IMR-90 (cell line): ENCODE results near the gene HYOU1. TPM values are rescaled to one million over a fixed set of nuclear protein-coding genes. Genes with fewer than 3 reads are reported as not detected.

Source experiments
- ATAC-seq: fragments of 200-7000 bp; cut with Tn5 transposase; 2 replicates; pipeline ENCODE4 v1.9.1; 2020; ENCODE audit warnings: low read depth, mild to moderate bottlenecking, moderate library complexity
- BruUV-seq: library from RNA; stranded (reverse); fragments of 400-500 nt; replicated peaks from 2 replicates; lab custom pipeline; 2021; lab: Mats Ljungman, UMichigan
- CTCF ChIA-PET: fragments of 300-600 bp; formaldehyde crosslinking; extraction: SDS; loops from one replicate; lab custom pipeline; 2021; ENCODE audit warnings: antibody characterized with exemption; lab: Yijun Ruan, JAX
- POLR2A ChIA-PET: fragments of 300-600 bp; sonication (Branson Sonifier 250); formaldehyde crosslinking; loops from one replicate; lab custom pipeline; 2022; ENCODE audit warnings: antibody characterized with exemption; ENCODE audit not compliant: unreplicated experiment; lab: Charles Lee
- DNase-seq: peaks from one replicate; pipeline ENCODE4 v3.0.0; 2013
- H2AFZ ChIP-seq: replicated peaks from 2 replicates; pipeline ENCODE3; 2013; ENCODE audit warnings: low read length, mild to moderate bottlenecking; ENCODE audit not compliant: poor library complexity
- H2AK5ac ChIP-seq: 2 replicates; pipeline ENCODE4 v1.6.1; 2013; ENCODE audit warnings: low read depth, low read length, inconsistent platforms
- H2AK9ac ChIP-seq: replicated peaks from 2 replicates; pipeline ENCODE3; 2013; ENCODE audit warnings: mild to moderate bottlenecking, low read depth, low read length, moderate library complexity; ENCODE audit not compliant: poor library complexity
- H2BK120ac ChIP-seq: 2 replicates; pipeline ENCODE4 v1.6.1; 2013; ENCODE audit warnings: low read depth, low read length, inconsistent platforms
- H2BK15ac ChIP-seq: 3 replicates; pipeline ENCODE4 v1.6.1; 2013; ENCODE audit warnings: low read depth, low read length, inconsistent platforms
- H2BK20ac ChIP-seq: 2 replicates; pipeline ENCODE4 v1.6.1; 2013; ENCODE audit warnings: low read depth, mild to moderate bottlenecking, inconsistent platforms, low read length, moderate library complexity
- H2BK5ac ChIP-seq: 2 replicates; pipeline ENCODE4 v1.6.1; 2013; ENCODE audit warnings: mild to moderate bottlenecking, low read depth, low read length, inconsistent platforms; ENCODE audit not compliant: poor library complexity, severe bottlenecking
- H3K14ac ChIP-seq: replicated peaks from 2 replicates; pipeline ENCODE4 v1.6.1; 2013; ENCODE audit warnings: low read depth, low read length, inconsistent platforms
- H3K18ac ChIP-seq: 2 replicates; pipeline ENCODE4 v1.6.1; 2013; ENCODE audit warnings: low read depth, low read length, control low read depth
- H3K23ac ChIP-seq: 2 replicates; pipeline ENCODE4 v1.6.1; 2013; ENCODE audit warnings: low read depth, low read length, inconsistent platforms
- H3K27ac ChIP-seq: 2 replicates; pipeline ENCODE4 v1.5.1; 2013; ENCODE audit warnings: mild to moderate bottlenecking, control low read depth, low read length; ENCODE audit not compliant: insufficient read depth
- H3K27me3 ChIP-seq: 2 replicates; pipeline ENCODE4 v1.6.1; 2013; ENCODE audit warnings: low read length; ENCODE audit not compliant: control insufficient read depth, insufficient read depth
- H3K36me3 ChIP-seq: 2 replicates; pipeline ENCODE4 v1.6.1; 2013; ENCODE audit warnings: low read length, mixed read lengths; ENCODE audit not compliant: control insufficient read depth, insufficient read depth
- H3K4ac ChIP-seq: 2 replicates; pipeline ENCODE4 v1.6.1; 2013; ENCODE audit warnings: low read depth, low read length, inconsistent platforms
- H3K4me1 ChIP-seq: 2 replicates; pipeline ENCODE4 v1.6.1; 2013; ENCODE audit warnings: low read length, mixed read lengths; ENCODE audit not compliant: control insufficient read depth, insufficient read depth
- H3K4me2 ChIP-seq: 2 replicates; pipeline ENCODE4 v1.6.1; 2013; ENCODE audit warnings: low read depth, mild to moderate bottlenecking, control low read depth, low read length, moderate library complexity
- H3K4me3 ChIP-seq: 2 replicates; pipeline ENCODE4 v1.5.1; 2013; ENCODE audit warnings: low read depth, mild to moderate bottlenecking, control low read depth, low read length, moderate library complexity; ENCODE audit not compliant: insufficient read depth
- H3K56ac ChIP-seq: 2 replicates; pipeline ENCODE4 v1.6.1; 2013; ENCODE audit warnings: low read length, inconsistent platforms; ENCODE audit not compliant: insufficient read depth; ENCODE audit errors: extremely low read depth
- H3K79me1 ChIP-seq, 2 experiments: 2 replicates each; pipeline ENCODE4 v1.6.1; 2013; ENCODE audit warnings: low read length in 2 of 2, inconsistent platforms in 1 of 2, low read depth in 1 of 2
- H3K9ac ChIP-seq: 2 replicates; pipeline ENCODE4 v1.6.1; 2013; ENCODE audit warnings: low read depth, low read length, control low read depth
- H3K9me1 ChIP-seq: 2 replicates; pipeline ENCODE4 v1.6.1; 2013; ENCODE audit warnings: low read length, inconsistent platforms; ENCODE audit not compliant: insufficient read depth
- H3K9me3 ChIP-seq: 2 replicates; pipeline ENCODE4 v1.6.1; 2013; ENCODE audit warnings: low read length; ENCODE audit not compliant: control insufficient read depth, insufficient read depth
- H4K20me1 ChIP-seq: 2 replicates; pipeline ENCODE4 v1.6.1; 2013; ENCODE audit warnings: low read length, inconsistent platforms; ENCODE audit not compliant: insufficient read depth
- H4K5ac ChIP-seq: 2 replicates; pipeline ENCODE4 v1.6.1; 2013; ENCODE audit warnings: mild to moderate bottlenecking, low read depth, low read length, control low read depth
- H4K8ac ChIP-seq, 2 experiments: 2 replicates each; pipeline ENCODE4 v1.6.1; 2013; ENCODE audit warnings: low read depth in 2 of 2, low read length in 2 of 2, control low read depth in 1 of 2, inconsistent platforms in 1 of 2
- H4K91ac ChIP-seq: 2 replicates; pipeline ENCODE4 v1.6.1; 2013; ENCODE audit warnings: low read depth, low read length, inconsistent platforms; ENCODE audit not compliant: insufficient read depth
- BHLHE40 ChIP-seq: fragments of 150-350 bp; IDR thresholded peaks from 2 replicates; pipeline ENCODE4 v1.6.1; 2016; ENCODE audit warnings: mild to moderate bottlenecking, low read depth, low read length
- CEBPB ChIP-seq: IDR thresholded peaks from 2 replicates; pipeline ENCODE4 v1.6.1; 2012; ENCODE audit warnings: low read depth, low read length, improper control_type of control experiment
- CHD1 ChIP-seq: IDR thresholded peaks from 2 replicates; pipeline ENCODE4 v1.6.1; 2012; ENCODE audit warnings: low read depth, low read length, improper control_type of control experiment
- CTCF ChIP-seq: conservative IDR thresholded peaks from 2 replicates; pipeline ENCODE4 v1.5.1; 2012; ENCODE audit warnings: mild to moderate bottlenecking, low read depth, low read length, improper control_type of control experiment
- ELK1 ChIP-seq: fragments of 150-350 bp; IDR thresholded peaks from 2 replicates; pipeline ENCODE4 v1.6.1; 2016; ENCODE audit warnings: low read depth, mild to moderate bottlenecking, low read length, moderate library complexity, borderline replicate concordance
- FOS ChIP-seq: fragments of 150-350 bp; IDR thresholded peaks from 2 replicates; pipeline ENCODE4 v1.6.1; 2016; ENCODE audit warnings: low read depth, low read length
- MAFK ChIP-seq: IDR thresholded peaks from 2 replicates; pipeline ENCODE4 v1.6.1; 2012; ENCODE audit warnings: low read depth, low read length, improper control_type of control experiment
- MAZ ChIP-seq: IDR thresholded peaks from 2 replicates; pipeline ENCODE4 v1.6.1; 2012; ENCODE audit warnings: low read depth, mild to moderate bottlenecking, low read length, improper control_type of control experiment, moderate library complexity, borderline replicate concordance
- MXI1 ChIP-seq: IDR thresholded peaks from 2 replicates; pipeline ENCODE4 v1.6.1; 2012; ENCODE audit warnings: low read depth, mild to moderate bottlenecking, low read length, moderate library complexity, borderline replicate concordance
- NFE2L2 ChIP-seq: fragments of 150-350 bp; IDR thresholded peaks from 2 replicates; pipeline ENCODE4 v1.6.1; 2016; ENCODE audit warnings: low read depth, mild to moderate bottlenecking, low read length
- POLR2A ChIP-seq: IDR thresholded peaks from 2 replicates; pipeline ENCODE4 v1.6.1; 2012; ENCODE audit warnings: mild to moderate bottlenecking, low read depth, low read length
- RCOR1 ChIP-seq: IDR thresholded peaks from 2 replicates; pipeline ENCODE4 v1.6.1; 2012; ENCODE audit warnings: mild to moderate bottlenecking, low read length, improper control_type of control experiment; ENCODE audit not compliant: insufficient replicate concordance
- RFX5 ChIP-seq: IDR thresholded peaks from 2 replicates; pipeline ENCODE4 v1.8.0; 2012; ENCODE audit warnings: low read depth, mild to moderate bottlenecking, low read length, moderate library complexity
- SMC3 ChIP-seq: fragments of 150-350 bp; IDR thresholded peaks from 2 replicates; pipeline ENCODE4 v1.6.1; 2016; ENCODE audit warnings: low read depth, mild to moderate bottlenecking, antibody characterized with exemption, low read length, moderate library complexity
- USF2 ChIP-seq: fragments of 150-350 bp; IDR thresholded peaks from 2 replicates; pipeline ENCODE4 v1.6.1; 2017; ENCODE audit warnings: mild to moderate bottlenecking, antibody characterized with exemption, low read length, low read depth
- WGBS, 2 experiments: methylation state at CpG; one replicate each; pipeline versions ENCODE4 v1.1.5 to v1.1.7; 2013; ENCODE audit warnings: missing lambda C conversion rate in 2 of 2; ENCODE audit not compliant: insufficient read length in 1 of 2; ENCODE audit errors: extremely low coverage in 2 of 2; 5-methylcytosine and 5-hydroxymethylcytosine counted together
- dilution Hi-C: fragments of 300-500 bp; cut with HindIII; formaldehyde crosslinking; loops from one replicate; pipeline ENCODE4 v1.14.3; 2018; ENCODE audit warnings: low sequenced_read_pairs; ENCODE audit not compliant: unreplicated experiment
- in situ Hi-C: fragments of 300-500 bp; cut with MboI; formaldehyde crosslinking; loops from 3 replicates; pipeline ENCODE4 v1.14.3; 2019; ENCODE audit warnings: low sequenced_read_pairs, inconsistent platforms, mixed read lengths
- intact Hi-C: fragments of 100-400 bp; cut with micrococcal nuclease; formaldehyde crosslinking; loops from 2 replicates; pipeline ENCODE4 v1.10.0; 2022
- polyA plus RNA-seq, 3 experiments: library from polyadenylated mRNA; depleted of rRNA; stranded (reverse); fragments of >200 nt; gene quantifications; 2 replicates each; pipeline ENCODE4 v1.2.3, GENCODE V29; 2012; ENCODE audit warnings: low replicate concordance in 1 of 3
- total RNA-seq: library from RNA; depleted of rRNA; stranded (reverse); fragments of >200 nt; gene quantifications from 2 replicates; pipeline ENCODE4 v1.2.3, GENCODE V29; 2012

HYOU1 gene
- total and polyA plus RNA-seq, 2 of the 4 experiments (the other 2 are of a cell fraction): 117 to 181 TPM

- no peak; the same call in 1 of the 2 replicates for ATAC-seq
- no peaks in the 10 kb centered on the region for H3K9me3 ChIP-seq
- BruUV-seq: TSS peak; percentile 87
- no peaks in the 10 kb centered on the region for H3K27me3 ChIP-seq
- H4K20me1 ChIP-seq: no peaks in the 10 kb centered on the region; the same call in 1 of the 2 replicates
- H2BK15ac ChIP-seq: no peak overlapping the region
- no peak overlapping the region for H3K4ac ChIP-seq
- H3K18ac ChIP-seq: no peak overlapping the region
- H3K4me3 ChIP-seq: no peak overlapping the region
- H3K4me1 ChIP-seq: no peaks in the 10 kb centered on the region
- no peaks in the 10 kb centered on the region for H3K9me1 ChIP-seq
- ChIA-PET CTCF (no interaction called here), POLR2A (interaction anchor here (0.6 kb wide), 1 partner anchor 10 kb away, joined by 8 read pairs; no protein-coding TSS in a partner anchor)
- intact Hi-C loops: no loop called here
- no peak overlapping the region for H4K91ac ChIP-seq
- H3K27ac ChIP-seq: no peak overlapping the region
- in situ Hi-C loops: no loop called here
- H3K23ac ChIP-seq: no peak overlapping the region
- no peak overlapping the region for H2AK9ac ChIP-seq
- no peak overlapping the region for H2BK5ac ChIP-seq
- H3K9ac ChIP-seq: no peak overlapping the region
- no peak overlapping the region for H3K56ac ChIP-seq
- no peak overlapping the region for H2BK120ac ChIP-seq
- H2BK20ac ChIP-seq: no peak overlapping the region
- peaks cover 44% of the 10 kb centered on the region for H3K36me3 ChIP-seq
- no peak overlapping the region for H3K14ac ChIP-seq
- no peak overlapping the region for H3K4me2 ChIP-seq
- TF ChIP-seq SMC3 (no peak), FOS (no peak), RFX5 (no peak), ELK1 (no peak), RCOR1 (no peak), POLR2A (no peak), USF2 (no peak), MAFK (no peak), MXI1 (no peak), NFE2L2 (no peak), CHD1 (no peak), BHLHE40 (no peak), MAZ (no peak), CTCF (no peak), CEBPB (no peak)
- no peak overlapping the region for H2AK5ac ChIP-seq
- H3K79me1 ChIP-seq: no peaks in the 10 kb centered on the region
- H2AFZ ChIP-seq: no peak overlapping the region
- dilution Hi-C loops: no loop called here
- no peak overlapping the region for H4K8ac ChIP-seq
- no peak overlapping the region for H4K5ac ChIP-seq
- WGBS, 2 experiments: 88% methylated on average over 1 of the region's 6 CpGs; no CpG with 5 or more reads in 1 of the 2 experiments
- no peak for DNase-seq
These were observed 12.3 kb downstream of the HYOU1 start for GRCh38 chr11:119044708-119045107.
